Omental fat pad (tissue), 4 donors: ENCODE measurements around the gene KRTAP10-12. TPM values are rescaled to one million over a fixed set of nuclear protein-coding genes. Genes with fewer than 3 reads are reported as not detected.

Source experiments
- ATAC-seq: fragments of 150-250 bp; one replicate; pipeline ENCODE4 v1.9.1; 2016; ENCODE audit warnings: mild to moderate bottlenecking, moderate library complexity; ENCODE audit not compliant: low FRiP score
- DNase-seq: peaks from one replicate; pipeline ENCODE4 v3.0.0-alpha.2; 2019; ENCODE audit warnings: low spot score
- CTCF ChIP-seq, 3 donors: fragments of 450-650 bp; IDR thresholded peaks; one replicate each; pipeline ENCODE4 v1.5.1; 2016 to 2017; ENCODE audit warnings: antibody characterized with exemption in 3 of 3, mild to moderate bottlenecking in 3 of 3, moderate library complexity in 2 of 3
- total RNA-seq, 4 donors: library from RNA; depleted of rRNA; stranded (reverse); fragments of >200 nt; gene quantifications; one replicate each; pipeline ENCODE4 v1.1.0, GENCODE V29; 2016

Gene KRTAP10-12
- total RNA-seq, 4 donors from 2014 or later: not detected

- ATAC-seq (no peak), DNase-seq (no peak)
Observed at GRCh38 chr21:44718093-44718492, 21.1 kb downstream of the KRTAP10-12 start.

GRCh38 chr21:44718571-44718970 is 21.6 kb downstream of the KRTAP10-12 start:
- ATAC-seq (no peak), DNase-seq (no peak)
- TF ChIP-seq CTCF (IDR thresholded peaks at IDR 0.05): no peak

More at GRCh38 chr21:44718093-44718492, 21.1 kb downstream of the KRTAP10-12 start:
- no peak for TF ChIP-seq CTCF (IDR thresholded peaks at IDR 0.05)

GRCh38 chr21:44720170-44720569 is 23.2 kb downstream of the KRTAP10-12 start:
- no peak for ATAC-seq
- no peak for TF ChIP-seq CTCF (IDR thresholded peaks at IDR 0.05)
- no peak for DNase-seq

- no peak for ATAC-seq
- DNase-seq: no peak
- no peak for TF ChIP-seq CTCF (IDR thresholded peaks at IDR 0.05)
Observed at GRCh38 chr21:44722731-44723130, 25.8 kb downstream of the KRTAP10-12 start.

GRCh38 chr21:44723177-44724131 is 26.5 kb downstream of the KRTAP10-12 start:
- DNase-seq: no peak
- peak; percentile 58 for ATAC-seq
- no peak for TF ChIP-seq CTCF (IDR thresholded peaks at IDR 0.05)

GRCh38 chr21:44724196-44724595 is 27.2 kb downstream of the KRTAP10-12 start:
- DNase-seq (no peak), ATAC-seq (no peak)
- no peak for TF ChIP-seq CTCF (IDR thresholded peaks at IDR 0.05)

GRCh38 chr21:44724926-44725325 is 28.0 kb downstream of the KRTAP10-12 start:
- DNase-seq: no peak
- TF ChIP-seq CTCF (IDR thresholded peaks at IDR 0.05): no peak
- ATAC-seq: no peak
